HG03457 (cell line): ENCODE data around the gene CMC2.

Experiments used
- ATAC-seq: cut with Tn5 transposase; IDR thresholded peaks from one replicate; pipeline ENCODE4 v1.9.1; 2021; ENCODE audit warnings: moderate number of reproducible peaks; ENCODE audit not compliant: unreplicated experiment

CMC2 gene

GRCh38 chr16:80938004-80938878 lies 68.4 kb downstream of the CMC2 start:
- ATAC-seq: no peak

- no peak for ATAC-seq
Measured at GRCh38 chr16:80936410-80936809, 70.3 kb downstream of the CMC2 start.

GRCh38 chr16:80935691-80936090 lies 71.0 kb downstream of the CMC2 start:
- ATAC-seq: no peak

DNA sequence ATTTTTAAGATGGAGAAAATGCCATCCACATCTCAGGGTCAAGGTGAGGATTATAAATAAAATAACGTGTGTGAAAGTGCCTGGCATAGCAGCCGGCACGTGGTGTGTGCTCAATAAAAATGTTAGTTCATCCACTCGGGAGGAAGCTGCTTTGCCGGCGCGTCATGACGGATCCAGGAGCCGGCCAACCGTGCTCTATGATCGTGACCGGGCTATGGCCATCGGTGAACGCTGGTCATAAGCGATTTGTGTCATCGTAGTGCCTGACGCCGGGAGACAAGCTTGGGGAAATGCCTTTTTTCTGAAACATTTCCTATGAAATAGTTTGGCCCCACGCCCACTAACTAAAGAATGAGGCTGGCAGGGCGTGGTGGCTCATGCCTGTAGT lies 74.0 kb downstream of the CMC2 start:
- no peak for ATAC-seq

- no peak for ATAC-seq
Measured at GRCh38 chr16:80931801-80932707, 74.6 kb downstream of the CMC2 start.

- ATAC-seq: no peak
Measured at GRCh38 chr16:80924372-80924978, 82.2 kb downstream of the CMC2 start.

- ATAC-seq: no peak
Measured at GRCh38 chr16:80923356-80923755, 83.3 kb downstream of the CMC2 start.
